22Rv1 (cell line): ENCODE data around the gene LYG1.

Source experiments
- ZFX ChIP-seq: fragments of 450-650 bp; IDR thresholded peaks from 2 replicates; pipeline ENCODE4 v1.6.1; 2017; ENCODE audit warnings: antibody characterized with exemption, borderline replicate concordance
- TF ChIP-seq, protein P1 (sequence below): fragments of 450-650 bp; IDR thresholded peaks from 2 replicates; pipeline ENCODE4 v1.5.1; 2017; ENCODE audit warnings: mild to moderate bottlenecking

DNA sequence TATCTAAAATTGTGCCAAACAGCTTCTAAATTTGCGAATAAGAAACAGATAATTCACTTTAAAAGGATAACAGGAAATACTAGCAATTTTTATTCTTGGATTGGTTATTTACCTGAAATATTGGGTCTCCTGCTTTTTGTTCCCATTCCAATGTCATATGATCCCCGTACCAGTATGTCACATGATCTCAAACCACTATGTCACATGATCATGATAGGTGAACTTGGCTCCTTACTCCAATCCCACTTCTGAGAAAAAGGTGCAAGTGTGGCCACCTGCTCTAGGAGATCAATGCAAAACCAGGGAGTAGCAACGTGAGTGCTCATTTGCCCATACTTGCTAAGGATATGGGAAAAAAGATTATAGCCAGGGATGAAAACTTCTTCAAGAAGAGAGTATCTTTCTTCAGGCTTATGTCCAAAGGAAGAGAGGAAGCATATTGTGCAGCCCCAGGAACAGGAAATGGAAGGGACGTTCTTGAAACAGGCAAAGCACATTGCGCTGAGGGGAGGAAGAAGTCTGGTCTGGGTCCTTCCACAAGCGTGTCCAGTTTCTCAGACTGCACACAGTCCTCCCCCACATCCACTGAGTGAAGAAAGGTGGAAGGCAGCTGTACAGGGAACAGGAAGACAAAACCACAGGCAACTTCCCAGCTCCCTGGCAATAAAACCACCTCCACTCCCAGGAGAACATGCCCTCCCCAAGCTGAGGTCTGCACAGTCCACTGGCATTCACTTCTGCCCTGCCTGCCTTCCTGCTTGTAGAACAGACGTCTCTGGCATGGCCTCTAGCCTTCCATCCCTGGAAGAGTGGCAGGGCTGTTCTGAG, 45.3 kb downstream of the LYG1 start, which contains the start of gene LYG2:
- TF ChIP-seq, protein P1, sequence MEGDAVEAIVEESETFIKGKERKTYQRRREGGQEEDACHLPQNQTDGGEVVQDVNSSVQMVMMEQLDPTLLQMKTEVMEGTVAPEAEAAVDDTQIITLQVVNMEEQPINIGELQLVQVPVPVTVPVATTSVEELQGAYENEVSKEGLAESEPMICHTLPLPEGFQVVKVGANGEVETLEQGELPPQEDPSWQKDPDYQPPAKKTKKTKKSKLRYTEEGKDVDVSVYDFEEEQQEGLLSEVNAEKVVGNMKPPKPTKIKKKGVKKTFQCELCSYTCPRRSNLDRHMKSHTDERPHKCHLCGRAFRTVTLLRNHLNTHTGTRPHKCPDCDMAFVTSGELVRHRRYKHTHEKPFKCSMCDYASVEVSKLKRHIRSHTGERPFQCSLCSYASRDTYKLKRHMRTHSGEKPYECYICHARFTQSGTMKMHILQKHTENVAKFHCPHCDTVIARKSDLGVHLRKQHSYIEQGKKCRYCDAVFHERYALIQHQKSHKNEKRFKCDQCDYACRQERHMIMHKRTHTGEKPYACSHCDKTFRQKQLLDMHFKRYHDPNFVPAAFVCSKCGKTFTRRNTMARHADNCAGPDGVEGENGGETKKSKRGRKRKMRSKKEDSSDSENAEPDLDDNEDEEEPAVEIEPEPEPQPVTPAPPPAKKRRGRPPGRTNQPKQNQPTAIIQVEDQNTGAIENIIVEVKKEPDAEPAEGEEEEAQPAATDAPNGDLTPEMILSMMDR: no peak
- TF ChIP-seq ZFX: no peak
